Measurements from ENCODE around the gene TEX22.
A peak's percentile ranks its signal among the peaks of the same experiment; 100 is the strongest.

The TEX22 gene

GRCh38 chr14:105389976-105390848, 8.1 kb upstream of the TEX22 start:
- ATAC-seq (replicated peaks; ENCODE audit: extremely low read depth, poor library complexity, severe bottlenecking): no peak
- H3K27me3 Mint-ChIP-seq: no peaks in the 10 kb centered on the region
- no peak overlapping the region for H3K27ac Mint-ChIP-seq (ENCODE audit: low read depth)

GRCh38 chr14:105390849-105391500, 7.4 kb upstream of the TEX22 start:
- Mint-ChIP-seq H3K36me3 (ENCODE audit: insufficient read depth) (peaks cover 4% of the 10 kb centered on the region), H3K27me3 (no peaks in the 10 kb centered on the region), H3K27ac (ENCODE audit: low read depth) (no peak overlapping the region), H3K4me1 (no peaks in the 10 kb centered on the region), H3K9me3 (no peaks in the 10 kb centered on the region), H3K4me3 (no peak overlapping the region)
- DNase-seq (ENCODE audit: low spot score in 2 of 2): no peak
- ATAC-seq (replicated peaks; ENCODE audit: extremely low read depth, poor library complexity, severe bottlenecking): no peak

More at GRCh38 chr14:105389976-105390848, 8.1 kb upstream of the TEX22 start:
- no peak overlapping the region for H3K4me3 Mint-ChIP-seq
- no peaks in the 10 kb centered on the region for H3K9me3 Mint-ChIP-seq
- no peak for DNase-seq (ENCODE audit: low spot score in 2 of 2)
- H3K36me3 Mint-ChIP-seq (ENCODE audit: insufficient read depth): peaks cover 3% of the 10 kb centered on the region
- H3K4me1 Mint-ChIP-seq: no peaks in the 10 kb centered on the region

DNA sequence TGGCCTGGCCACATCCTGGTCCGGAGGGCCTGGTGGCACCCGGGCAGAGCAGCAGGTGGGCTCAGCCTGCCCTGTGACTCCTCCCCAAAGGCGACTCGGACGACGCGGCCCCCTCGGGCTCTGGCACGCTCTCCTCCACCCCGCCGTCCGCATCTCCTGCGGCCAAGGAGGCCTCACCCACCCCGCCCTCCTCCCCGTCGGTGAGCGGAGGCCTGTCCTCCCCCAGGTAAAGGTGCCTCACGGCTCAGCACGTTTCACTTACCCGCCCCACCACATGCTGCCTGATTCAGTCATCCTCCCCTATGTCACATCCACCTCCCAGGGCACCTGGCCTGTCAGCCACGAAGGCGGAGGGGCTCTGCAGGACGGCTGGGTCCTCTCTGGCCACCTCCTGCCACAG, 6.8 kb upstream of the TEX22 start:
- no peak overlapping the region for H3K4me3 Mint-ChIP-seq
- no peaks in the 10 kb centered on the region for H3K27me3 Mint-ChIP-seq
- H3K4me1 Mint-ChIP-seq: no peaks in the 10 kb centered on the region
- peaks cover 5% of the 10 kb centered on the region for H3K36me3 Mint-ChIP-seq (ENCODE audit: insufficient read depth)
- no peak overlapping the region for H3K27ac Mint-ChIP-seq (ENCODE audit: low read depth)
- no peaks in the 10 kb centered on the region for H3K9me3 Mint-ChIP-seq
- DNase-seq (ENCODE audit: low spot score in 2 of 2): no peak
- no peak for ATAC-seq (replicated peaks; ENCODE audit: extremely low read depth, poor library complexity, severe bottlenecking)

GRCh38 chr14:105392131-105393090, 5.9 kb upstream of the TEX22 start:
- no peak overlapping the region for H3K4me3 Mint-ChIP-seq
- no peak overlapping the region for H3K27ac Mint-ChIP-seq (ENCODE audit: low read depth)
- no peaks in the 10 kb centered on the region for H3K9me3 Mint-ChIP-seq

GRCh38 chr14:105393151-105393550, 5.2 kb upstream of the TEX22 start:
- Mint-ChIP-seq H3K36me3 (ENCODE audit: insufficient read depth) (peaks cover 7% of the 10 kb centered on the region), H3K27ac (ENCODE audit: low read depth) (no peak overlapping the region), H3K4me1 (peaks cover 5% of the 10 kb centered on the region), H3K9me3 (no peaks in the 10 kb centered on the region), H3K4me3 (no peak overlapping the region), H3K27me3 (no peaks in the 10 kb centered on the region)
- ATAC-seq (replicated peaks; ENCODE audit: extremely low read depth, poor library complexity, severe bottlenecking) (no peak), DNase-seq (ENCODE audit: low spot score in 2 of 2) (no peak)

More at GRCh38 chr14:105392131-105393090, 5.9 kb upstream of the TEX22 start:
- Mint-ChIP-seq H3K36me3 (ENCODE audit: insufficient read depth) (peaks cover 5% of the 10 kb centered on the region), H3K4me1 (peaks cover under 1% of the 10 kb centered on the region), H3K27me3 (no peaks in the 10 kb centered on the region)
- DNase-seq (ENCODE audit: low spot score in 2 of 2) (no peak), ATAC-seq (replicated peaks; ENCODE audit: extremely low read depth, poor library complexity, severe bottlenecking) (no peak)

GRCh38 chr14:105394714-105395537, 3.4 kb upstream of the TEX22 start:
- no peak for ATAC-seq (replicated peaks; ENCODE audit: extremely low read depth, poor library complexity, severe bottlenecking)
- Mint-ChIP-seq H3K4me1 (peaks cover 5% of the 10 kb centered on the region), H3K27ac (ENCODE audit: low read depth) (no peak overlapping the region), H3K4me3 (no peak overlapping the region), H3K36me3 (ENCODE audit: insufficient read depth) (peaks cover 12% of the 10 kb centered on the region), H3K9me3 (no peaks in the 10 kb centered on the region), H3K27me3 (no peaks in the 10 kb centered on the region)
- no peak for DNase-seq (ENCODE audit: low spot score in 2 of 2)

GRCh38 chr14:105395538-105395854, 2.8 kb upstream of the TEX22 start:
- ATAC-seq (replicated peaks; ENCODE audit: extremely low read depth, poor library complexity, severe bottlenecking) (no peak), DNase-seq (ENCODE audit: low spot score in 2 of 2) (no peak)
- Mint-ChIP-seq H3K9me3 (no peaks in the 10 kb centered on the region), H3K27me3 (no peaks in the 10 kb centered on the region), H3K27ac (ENCODE audit: low read depth) (no peak overlapping the region), H3K4me1 (peaks cover 5% of the 10 kb centered on the region), H3K4me3 (no peak overlapping the region), H3K36me3 (ENCODE audit: insufficient read depth) (peaks cover 15% of the 10 kb centered on the region)

- Mint-ChIP-seq H3K27me3 (no peaks in the 10 kb centered on the region), H3K36me3 (ENCODE audit: insufficient read depth) (peaks cover 15% of the 10 kb centered on the region), H3K4me3 (peak overlapping the region; percentile 77), H3K4me1 (peaks cover 5% of the 10 kb centered on the region), H3K27ac (ENCODE audit: low read depth) (no peak overlapping the region), H3K9me3 (no peaks in the 10 kb centered on the region)
- ATAC-seq (replicated peaks; ENCODE audit: extremely low read depth, poor library complexity, severe bottlenecking): no peak
- DNase-seq (ENCODE audit: low spot score in 2 of 2): no peak
These were observed 897 bp upstream of the TEX22 start for GRCh38 chr14:105397350-105397931.

DNA sequence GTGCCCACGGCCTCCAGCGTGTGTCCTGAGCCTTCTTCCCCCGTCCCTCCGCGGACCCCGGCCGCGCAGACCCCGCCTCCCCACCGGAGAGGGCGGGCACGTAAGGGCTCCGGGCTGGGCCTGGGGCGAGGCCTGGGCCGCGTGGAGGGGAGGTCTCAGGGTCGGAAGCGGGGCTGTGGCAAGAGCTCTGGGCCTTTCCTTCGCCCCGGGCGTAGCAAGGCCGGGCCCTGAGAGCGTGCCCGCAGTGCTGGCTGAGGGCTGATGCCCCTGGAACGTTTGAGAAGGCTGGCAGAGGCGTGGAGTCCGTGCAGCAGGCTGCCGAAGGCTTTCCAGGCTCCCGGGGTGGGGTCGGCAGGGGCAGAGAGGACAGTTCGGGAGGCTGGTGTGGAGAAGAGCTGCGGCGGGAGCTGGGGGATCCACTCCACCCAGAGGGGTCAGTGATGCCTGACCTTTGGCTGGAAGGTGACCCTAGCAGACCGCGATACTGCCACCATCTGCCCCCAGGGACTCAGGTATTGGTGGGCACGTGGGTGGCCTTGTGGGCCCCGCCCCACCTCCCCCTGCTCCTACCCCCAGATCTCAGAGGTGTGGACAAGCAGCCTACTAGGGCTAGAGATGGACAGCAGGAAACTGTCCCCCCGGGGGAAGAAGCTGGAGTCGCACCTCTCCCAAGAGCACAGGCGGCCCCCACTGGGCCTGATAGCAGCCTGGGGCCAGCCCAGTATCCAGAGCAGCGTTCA, 558 bp downstream of the TEX22 start:
- peaks cover 5% of the 10 kb centered on the region for H3K4me1 Mint-ChIP-seq
- H3K4me3 Mint-ChIP-seq: peak overlapping the region; percentile 77
- DNase-seq (ENCODE audit: low spot score in 2 of 2): no peak

GRCh38 chr14:105399466-105399775, 1.1 kb downstream of the TEX22 start:
- Mint-ChIP-seq H3K36me3 (ENCODE audit: insufficient read depth) (peaks cover 15% of the 10 kb centered on the region), H3K27me3 (no peaks in the 10 kb centered on the region), H3K4me3 (peak overlapping the region; percentile 77), H3K4me1 (peaks cover 5% of the 10 kb centered on the region), H3K9me3 (no peaks in the 10 kb centered on the region), H3K27ac (ENCODE audit: low read depth) (no peak overlapping the region)
- DNase-seq (ENCODE audit: low spot score in 2 of 2) (no peak), ATAC-seq (replicated peaks; ENCODE audit: extremely low read depth, poor library complexity, severe bottlenecking) (no peak)

More for the DNA sequence above, 558 bp downstream of the TEX22 start:
- Mint-ChIP-seq H3K27me3 (no peaks in the 10 kb centered on the region), H3K27ac (ENCODE audit: low read depth) (no peak overlapping the region), H3K9me3 (no peaks in the 10 kb centered on the region), H3K36me3 (ENCODE audit: insufficient read depth) (peaks cover 15% of the 10 kb centered on the region)
- ATAC-seq (replicated peaks; ENCODE audit: extremely low read depth, poor library complexity, severe bottlenecking): peak; percentile 46

DNA sequence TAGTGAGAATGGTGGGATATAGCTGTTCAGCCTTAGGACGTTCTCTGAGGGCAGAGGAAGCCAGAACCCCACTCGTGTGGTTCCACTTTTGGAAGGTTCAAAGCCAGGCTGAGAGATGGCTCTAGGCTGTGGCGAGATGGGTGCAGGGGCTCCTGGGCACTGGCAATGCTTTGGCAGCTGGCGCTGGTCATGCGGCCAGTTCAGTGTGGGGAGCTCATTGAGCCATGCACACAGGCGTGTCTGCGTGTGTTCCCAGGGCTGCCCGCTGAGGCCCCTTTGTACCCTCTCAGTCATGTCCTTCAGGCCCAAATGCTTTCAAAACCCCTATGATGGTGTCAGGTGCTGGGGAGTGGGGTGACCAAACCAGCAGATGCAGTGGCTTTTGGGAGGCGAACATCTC, 1.7 kb downstream of the TEX22 start:
- ATAC-seq (replicated peaks; ENCODE audit: extremely low read depth, poor library complexity, severe bottlenecking) (no peak), DNase-seq (ENCODE audit: low spot score in 2 of 2) (no peak)
- Mint-ChIP-seq H3K4me1 (peaks cover 5% of the 10 kb centered on the region), H3K27me3 (no peaks in the 10 kb centered on the region), H3K4me3 (peak overlapping the region; percentile 77), H3K9me3 (no peaks in the 10 kb centered on the region), H3K27ac (ENCODE audit: low read depth) (peak overlapping the region; percentile 10), H3K36me3 (ENCODE audit: insufficient read depth) (peaks cover 15% of the 10 kb centered on the region)

All from central memory CD8-positive, alpha-beta T cell (primary cell).